Neural cell (in vitro differentiated cells): ENCODE data around the gene LGR4. TPM values are rescaled to one million over a fixed set of nuclear protein-coding genes. Genes with fewer than 3 reads are reported as not detected.

Experiments used
- H2AFZ ChIP-seq: fragments of 200-600, 300-800 bp; sonication (generic), shearing (Covaris generic); 2 replicates; pipeline ENCODE4 v1.6.0; 2014; ENCODE audit warnings: low read depth, mild to moderate bottlenecking, antibody characterized with exemption, low read length, moderate library complexity
- H3F3A ChIP-seq: fragments of 200-600 bp; shearing (Covaris generic); 2 replicates; pipeline ENCODE4 v1.6.1; 2016; ENCODE audit warnings: mild to moderate bottlenecking, moderate library complexity, mixed read lengths, antibody characterized with exemption, low read length; ENCODE audit not compliant: insufficient read depth, poor library complexity, severe bottlenecking
- H3K27ac ChIP-seq: fragments of 200-600, 300-800 bp; sonication (generic), shearing (Covaris generic); 2 replicates; pipeline ENCODE4 v1.5.1; 2014; ENCODE audit warnings: mild to moderate bottlenecking, low read length, moderate library complexity
- H3K27me3 ChIP-seq: fragments of 300-800, 200-600 bp; sonication (generic), shearing (Covaris generic); 2 replicates; pipeline ENCODE4 v1.6.0; 2014; ENCODE audit warnings: mild to moderate bottlenecking, low read depth, low read length, moderate library complexity; ENCODE audit not compliant: insufficient read depth
- H3K36me3 ChIP-seq: fragments of 300-800, 200-600 bp; sonication (generic), shearing (Covaris generic); 2 replicates; pipeline ENCODE4 v1.5.1; 2014; ENCODE audit warnings: mild to moderate bottlenecking, antibody characterized with exemption, low read length, moderate library complexity; ENCODE audit not compliant: insufficient read depth
- H3K4me2 ChIP-seq: fragments of 300-800, 200-600 bp; sonication (generic), shearing (Covaris generic); 2 replicates; pipeline ENCODE4 v1.6.0; 2014; ENCODE audit warnings: mild to moderate bottlenecking, low read length
- H3K4me3 ChIP-seq: fragments of 300-800, 200-600 bp; sonication (generic), shearing (Covaris generic); 2 replicates; pipeline ENCODE4 v1.5.1; 2014; ENCODE audit warnings: mild to moderate bottlenecking, low read length, moderate library complexity
- H3K79me2 ChIP-seq: fragments of 200-600 bp; shearing (Covaris generic); replicated peaks from 2 replicates; pipeline ENCODE4 v1.6.0; 2014; ENCODE audit warnings: mild to moderate bottlenecking, low read length, moderate library complexity; ENCODE audit not compliant: insufficient read depth
- H3K9ac ChIP-seq: fragments of 300-800, 200-600 bp; sonication (generic), shearing (Covaris generic); 2 replicates; pipeline ENCODE4 v1.6.1; 2016; ENCODE audit warnings: mild to moderate bottlenecking, low read length, mixed read lengths
- H3K9me2 ChIP-seq: fragments of 200-600 bp; shearing (Covaris generic); 2 replicates; pipeline ENCODE4 v1.6.1; 2016; ENCODE audit warnings: mild to moderate bottlenecking, low read length, mixed read lengths; ENCODE audit not compliant: insufficient read depth
- H3K9me3 ChIP-seq: fragments of 200-600, 300-800 bp; sonication (generic), shearing (Covaris generic); 2 replicates; pipeline ENCODE4 v1.6.1; 2016; ENCODE audit warnings: mild to moderate bottlenecking, mixed run types, low read length, moderate library complexity, mixed read lengths
- H4K20me1 ChIP-seq: fragments of 200-600 bp; shearing (Covaris generic); 2 replicates; pipeline ENCODE4 v1.6.1; 2016; ENCODE audit warnings: mild to moderate bottlenecking, mixed run types; ENCODE audit not compliant: insufficient read depth
- EP300 ChIP-seq: fragments of 450-650 bp; conservative IDR thresholded peaks from 2 replicates; pipeline ENCODE4 v1.6.1; 2014; ENCODE audit warnings: antibody characterized with exemption, mild to moderate bottlenecking, moderate library complexity; ENCODE audit not compliant: poor library complexity, severe bottlenecking
- EZH2 ChIP-seq: fragments of 200-600, 300-800 bp; shearing (Covaris generic), sonication (generic); IDR thresholded peaks from 2 replicates; pipeline ENCODE4 v1.6.1; 2014; ENCODE audit warnings: antibody characterized with exemption, low read length, borderline replicate concordance, mild to moderate bottlenecking; ENCODE audit not compliant: insufficient read depth, poor library complexity, severe bottlenecking
- MXI1 ChIP-seq: fragments of 450-650 bp; conservative IDR thresholded peaks from 2 replicates; pipeline ENCODE4 v1.6.1; 2014; ENCODE audit warnings: antibody characterized with exemption, mild to moderate bottlenecking; ENCODE audit not compliant: poor library complexity, severe bottlenecking
- POLR2AphosphoS5 ChIP-seq: IDR thresholded peaks from 2 replicates; pipeline ENCODE4 v1.6.1; 2012
- RAD21 ChIP-seq: fragments of 450-650 bp; conservative IDR thresholded peaks from 2 replicates; pipeline ENCODE4 v1.6.1; 2014; ENCODE audit warnings: antibody characterized with exemption, mild to moderate bottlenecking, moderate library complexity
- REST ChIP-seq: IDR thresholded peaks from 2 replicates; pipeline ENCODE4 v1.6.1; 2012; ENCODE audit warnings: borderline replicate concordance
- SMC3 ChIP-seq: fragments of 450-650 bp; conservative IDR thresholded peaks from 2 replicates; pipeline ENCODE4 v1.6.1; 2014; ENCODE audit warnings: antibody characterized with exemption, mild to moderate bottlenecking, moderate library complexity; ENCODE audit not compliant: poor library complexity
- TAF1 ChIP-seq: IDR thresholded peaks from 2 replicates; pipeline ENCODE4 v1.6.1; 2012; ENCODE audit warnings: low read depth
- polyA plus RNA-seq: library from polyadenylated mRNA; depleted of rRNA; stranded (reverse); fragments of >200 nt; gene quantifications from 2 replicates; pipeline ENCODE4 v1.2.3, GENCODE V29; 2014
- TF ChIP-seq, protein P1 (sequence below): fragments of 450-650 bp; IDR thresholded peaks from 2 replicates; pipeline ENCODE4 v1.5.1; 2014; ENCODE audit warnings: antibody characterized with exemption, mild to moderate bottlenecking, moderate library complexity; ENCODE audit not compliant: poor library complexity, severe bottlenecking

Gene LGR4
- polyA plus RNA-seq, 1 donor from 2014 or later = 11.2 TPM

- Histone ChIP-seq H3K27me3 (no peaks in the 10 kb centered on the region), H3K9me3 (no peaks in the 10 kb centered on the region), H3K9ac (no peak overlapping the region), H2AFZ (no peak overlapping the region), H3K79me2 (no peaks in the 10 kb centered on the region), H3K9me2 (no peaks in the 10 kb centered on the region), H3K4me2 (no peak overlapping the region), H3F3A (no peaks in the 10 kb centered on the region), H3K27ac (no peak overlapping the region), H4K20me1 (no peaks in the 10 kb centered on the region), H3K4me3 (no peak overlapping the region), H3K36me3 (no peaks in the 10 kb centered on the region)
- TF ChIP-seq MXI1 = no peak
- TF ChIP-seq, protein P1, sequence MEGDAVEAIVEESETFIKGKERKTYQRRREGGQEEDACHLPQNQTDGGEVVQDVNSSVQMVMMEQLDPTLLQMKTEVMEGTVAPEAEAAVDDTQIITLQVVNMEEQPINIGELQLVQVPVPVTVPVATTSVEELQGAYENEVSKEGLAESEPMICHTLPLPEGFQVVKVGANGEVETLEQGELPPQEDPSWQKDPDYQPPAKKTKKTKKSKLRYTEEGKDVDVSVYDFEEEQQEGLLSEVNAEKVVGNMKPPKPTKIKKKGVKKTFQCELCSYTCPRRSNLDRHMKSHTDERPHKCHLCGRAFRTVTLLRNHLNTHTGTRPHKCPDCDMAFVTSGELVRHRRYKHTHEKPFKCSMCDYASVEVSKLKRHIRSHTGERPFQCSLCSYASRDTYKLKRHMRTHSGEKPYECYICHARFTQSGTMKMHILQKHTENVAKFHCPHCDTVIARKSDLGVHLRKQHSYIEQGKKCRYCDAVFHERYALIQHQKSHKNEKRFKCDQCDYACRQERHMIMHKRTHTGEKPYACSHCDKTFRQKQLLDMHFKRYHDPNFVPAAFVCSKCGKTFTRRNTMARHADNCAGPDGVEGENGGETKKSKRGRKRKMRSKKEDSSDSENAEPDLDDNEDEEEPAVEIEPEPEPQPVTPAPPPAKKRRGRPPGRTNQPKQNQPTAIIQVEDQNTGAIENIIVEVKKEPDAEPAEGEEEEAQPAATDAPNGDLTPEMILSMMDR = no peak
- no peak for TF ChIP-seq TAF1
- no peak for TF ChIP-seq EZH2
- TF ChIP-seq EP300 = no peak
- TF ChIP-seq RAD21 = no peak
- no peak for TF ChIP-seq SMC3
- no peak for TF ChIP-seq REST
- no peak for TF ChIP-seq POLR2AphosphoS5
These were observed 122.1 kb downstream of the LGR4 start for GRCh38 chr11:27350511-27350910.

- H3K4me2 ChIP-seq = no peak overlapping the region
- H3K9me2 ChIP-seq = no peaks in the 10 kb centered on the region
- no peaks in the 10 kb centered on the region for H3K36me3 ChIP-seq
- no peak overlapping the region for H3K4me3 ChIP-seq
- H3K79me2 ChIP-seq = no peaks in the 10 kb centered on the region
- H3K27me3 ChIP-seq = no peaks in the 10 kb centered on the region
- no peak overlapping the region for H3K9ac ChIP-seq
- H2AFZ ChIP-seq = no peak overlapping the region
- no peak for TF ChIP-seq RAD21
- TF ChIP-seq MXI1 = no peak
- TF ChIP-seq, protein P1 = no peak
- TF ChIP-seq REST = no peak
- no peak for TF ChIP-seq TAF1
- TF ChIP-seq POLR2AphosphoS5 = no peak
- no peak for TF ChIP-seq SMC3
- TF ChIP-seq EZH2 = no peak
- no peak for TF ChIP-seq EP300
- no peak overlapping the region for H3K27ac ChIP-seq
- no peaks in the 10 kb centered on the region for H3F3A ChIP-seq
- H3K9me3 ChIP-seq = no peaks in the 10 kb centered on the region
- H4K20me1 ChIP-seq = no peaks in the 10 kb centered on the region
These were observed 122.7 kb downstream of the LGR4 start for GRCh38 chr11:27349919-27350318.
